NCI-H1694 treated with DMSO at 0.1 percent for 48 hours (cell line): ENCODE measurements around the gene PRM3.

Experiments used
- DNase-seq: peaks from one replicate; lab custom pipeline; 2025; lab: John Stamatoyannopoulos, UW

PRM3 gene, protein sequence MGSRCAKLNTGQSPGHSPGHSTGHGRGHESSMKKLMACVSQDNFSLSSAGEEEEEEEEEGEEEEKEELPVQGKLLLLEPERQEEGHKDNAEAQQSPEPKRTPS

DNA sequence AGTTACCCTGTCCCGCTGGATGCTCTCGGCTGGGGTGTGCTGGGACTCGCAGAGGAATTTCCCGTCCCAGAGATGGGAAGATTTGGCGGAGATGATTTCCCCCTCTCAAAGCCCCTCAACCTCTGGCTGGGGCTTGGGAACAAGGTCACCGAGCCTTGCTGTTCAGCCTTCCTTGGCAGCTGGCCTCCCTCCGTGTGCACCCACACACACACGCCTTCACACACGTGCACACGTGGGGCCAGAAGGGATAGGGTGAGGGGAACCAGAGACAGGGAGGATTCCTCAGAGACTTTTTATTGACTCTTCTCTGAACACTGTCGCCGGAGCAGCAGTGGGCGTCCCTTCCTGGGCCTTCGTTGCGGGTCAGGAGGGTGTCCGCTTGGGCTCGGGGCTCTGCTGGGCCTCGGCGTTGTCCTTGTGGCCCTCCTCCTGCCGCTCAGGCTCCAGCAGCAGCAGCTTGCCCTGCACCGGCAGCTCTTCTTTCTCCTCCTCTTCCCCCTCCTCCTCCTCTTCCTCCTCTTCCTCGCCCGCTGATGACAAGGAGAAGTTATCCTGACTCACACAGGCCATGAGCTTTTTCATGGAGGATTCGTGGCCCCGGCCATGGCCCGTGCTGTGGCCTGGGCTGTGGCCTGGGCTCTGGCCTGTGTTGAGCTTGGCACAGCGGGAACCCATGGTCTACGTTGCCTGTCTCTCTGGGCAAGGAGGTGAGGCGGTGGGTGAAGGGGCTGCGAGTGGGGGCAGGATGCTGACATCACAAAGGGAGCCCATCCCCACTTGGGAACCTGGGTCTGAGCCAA lies at the start of gene PRM3:
PRM3 (minus strand) TSS at position 709 of the 800 bp plus-strand sequence; CDS start at position 675, 34 bp downstream.
- DNase-seq, result no peak

GRCh38 chr16:11322823-11323222 lies 49.4 kb upstream of the PRM3 start:
- no peak for DNase-seq

DNA sequence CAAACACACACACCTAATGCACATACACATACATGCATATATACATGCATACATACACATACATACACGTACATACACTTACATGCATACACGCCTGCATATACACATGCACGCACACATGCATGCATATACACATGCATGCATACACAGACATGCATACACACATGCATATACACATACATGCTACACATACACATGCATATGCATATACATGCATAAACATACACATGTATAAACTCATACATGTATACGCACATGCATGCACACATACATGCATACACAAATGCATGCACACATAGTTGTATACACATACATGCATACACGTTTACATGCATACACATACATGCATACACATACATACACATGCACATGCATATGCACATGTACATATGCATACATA lies 48.2 kb upstream of the PRM3 start:
- no peak for DNase-seq

DNA sequence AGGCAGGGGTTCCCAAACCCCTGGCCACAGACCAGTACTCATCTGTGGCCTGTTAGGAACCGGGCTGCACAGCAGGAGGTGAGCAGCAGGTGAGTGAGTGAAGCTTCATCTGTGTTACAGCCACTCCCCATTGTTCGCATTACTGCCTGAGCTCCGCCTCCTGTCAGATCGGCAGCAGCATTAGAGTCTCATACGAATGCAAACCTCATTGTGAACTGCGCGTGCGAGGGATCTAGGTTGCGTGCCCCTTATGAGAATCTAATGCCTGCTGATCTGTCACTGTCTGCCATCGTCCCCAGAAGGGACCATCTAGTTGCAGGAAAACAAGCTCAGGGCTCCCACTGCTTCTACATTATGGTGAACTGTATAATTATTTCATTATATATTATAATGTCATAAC lies 46.7 kb upstream of the PRM3 start:
- DNase-seq, result no peak

DNA sequence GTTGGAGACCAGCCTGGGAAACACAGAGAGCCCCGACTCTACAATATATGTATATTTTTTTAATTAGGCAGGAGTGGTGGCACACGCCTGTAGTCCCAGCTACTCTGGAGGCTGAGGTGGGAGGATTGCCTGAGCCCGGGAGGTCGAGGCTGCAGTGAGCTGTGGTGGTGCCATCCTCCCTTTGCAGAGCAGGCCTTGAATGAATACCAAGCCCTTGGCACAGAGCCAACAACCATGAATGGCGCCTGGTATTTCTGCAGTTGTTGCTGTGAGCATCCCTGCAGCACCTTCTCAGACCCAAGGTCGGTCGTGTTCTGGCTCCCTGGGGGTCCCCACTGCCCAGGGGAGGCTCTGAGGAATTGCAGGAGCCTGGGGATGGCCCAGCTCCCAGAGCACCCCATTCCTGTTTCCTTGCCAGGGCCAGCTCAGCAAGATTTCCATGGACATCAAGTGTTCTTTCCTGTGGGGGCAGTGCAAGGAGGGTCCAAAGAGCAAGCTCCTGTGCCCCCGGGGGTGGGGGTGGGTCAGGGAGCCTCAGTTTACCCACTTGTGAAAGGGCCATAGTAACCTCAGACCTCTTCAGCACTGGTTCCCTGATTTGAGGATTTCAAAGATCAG lies 46.2 kb upstream of the PRM3 start:
- no peak for DNase-seq

- DNase-seq, result no peak
Measured at GRCh38 chr16:11318817-11319216, 45.4 kb upstream of the PRM3 start.

DNA sequence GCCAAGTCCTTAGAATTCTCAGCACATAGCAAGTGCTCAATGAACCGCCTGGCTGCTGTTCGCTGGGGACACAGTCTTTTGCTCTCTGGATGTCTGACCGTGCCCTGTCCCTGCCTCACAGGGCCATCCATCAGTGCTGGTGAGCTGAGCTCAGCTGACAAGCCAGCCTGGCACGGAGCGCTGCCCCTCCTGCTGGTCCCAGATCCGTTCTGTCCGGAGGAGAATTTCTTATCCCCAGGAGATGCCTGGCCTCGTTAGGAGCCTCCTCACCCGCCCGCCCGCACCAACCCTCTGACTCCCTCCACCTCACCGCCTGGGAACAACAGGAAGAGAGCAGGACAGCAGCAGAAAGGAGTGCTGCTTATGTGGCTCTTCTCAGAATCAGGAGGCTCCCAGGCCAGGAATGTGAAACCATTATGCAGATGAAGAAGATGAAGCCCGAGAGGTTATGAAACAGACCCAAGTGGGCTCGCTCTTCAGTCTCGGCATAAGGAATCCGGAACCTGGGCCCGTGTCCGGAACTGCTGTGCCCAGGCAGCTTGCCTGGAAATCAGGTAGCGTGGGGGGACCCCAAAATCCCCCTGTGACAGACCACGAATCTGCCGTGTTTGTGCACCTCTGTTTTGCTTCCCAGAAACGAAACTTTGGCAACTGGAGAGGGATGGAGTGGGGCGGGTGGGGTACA lies 43.0 kb upstream of the PRM3 start:
- no peak for DNase-seq

- no peak for DNase-seq
Measured at GRCh38 chr16:11315510-11315909, 42.1 kb upstream of the PRM3 start.

DNA sequence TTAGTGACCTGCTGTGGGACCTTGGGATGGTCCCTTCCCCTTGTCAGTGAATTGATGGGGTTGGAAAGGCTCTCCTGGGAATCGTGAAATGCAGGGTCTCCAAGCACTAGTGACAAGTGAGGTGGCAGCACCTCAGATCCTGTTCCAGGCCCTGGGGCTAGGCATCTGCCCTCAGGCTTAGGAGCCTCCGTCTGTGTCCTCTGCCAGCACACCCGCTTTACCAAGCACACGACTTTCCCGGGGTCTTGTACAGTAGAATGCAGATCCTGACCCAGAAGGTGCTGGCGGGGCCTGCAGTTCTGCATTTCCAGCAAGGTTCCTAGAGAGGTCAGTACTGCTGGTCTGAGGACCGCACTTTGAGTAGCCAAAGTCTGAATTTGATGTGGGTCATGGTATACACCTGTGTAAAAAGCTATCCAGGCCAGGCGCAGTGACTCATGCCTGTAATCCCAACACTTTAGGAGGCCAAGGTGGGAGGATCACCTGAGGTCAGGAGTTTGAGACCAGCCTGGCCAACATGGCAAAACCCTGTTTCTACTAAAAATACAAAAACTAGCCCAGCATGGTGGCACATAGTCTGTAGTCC lies 41.0 kb upstream of the PRM3 start:
- no peak for DNase-seq

DNA sequence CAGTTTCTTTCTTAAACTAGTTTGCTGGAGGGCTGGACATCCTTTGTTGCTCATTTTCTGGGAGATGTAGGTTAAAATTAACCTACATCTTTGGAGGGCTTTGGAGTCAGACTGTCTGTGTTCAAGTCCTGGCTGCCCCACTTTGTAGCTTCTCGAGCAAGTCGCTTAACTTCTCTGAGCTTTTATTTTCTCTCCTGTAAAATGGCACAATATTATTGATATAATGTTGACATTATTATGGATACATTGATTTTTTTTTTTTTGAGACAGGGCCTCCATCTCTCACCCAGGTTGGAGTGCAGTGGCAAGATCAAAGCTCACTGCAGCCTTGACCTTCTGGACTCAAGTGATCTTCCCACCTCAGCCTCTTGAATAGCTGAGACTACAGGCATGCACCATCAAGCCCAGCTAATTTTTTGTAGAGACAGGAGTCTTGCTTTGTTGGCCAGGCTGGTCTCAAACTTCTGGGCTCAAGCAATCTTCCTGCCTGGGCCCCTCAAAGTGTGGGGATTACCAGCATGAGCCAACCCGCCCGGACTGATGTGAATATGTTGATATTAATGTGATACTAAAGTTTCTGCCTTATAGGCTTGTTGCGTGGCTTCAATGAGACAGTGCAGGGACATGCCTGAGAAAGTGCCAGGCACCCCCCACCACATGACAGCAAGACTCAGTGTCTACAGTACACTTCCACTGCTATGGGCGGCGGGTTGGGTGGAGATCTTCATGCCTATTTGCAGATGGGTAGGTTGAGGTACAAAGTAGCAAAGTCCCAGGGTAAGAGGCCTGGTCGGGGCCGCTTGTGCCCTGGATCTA lies 40.3 kb upstream of the PRM3 start:
- DNase-seq, result no peak

DNA sequence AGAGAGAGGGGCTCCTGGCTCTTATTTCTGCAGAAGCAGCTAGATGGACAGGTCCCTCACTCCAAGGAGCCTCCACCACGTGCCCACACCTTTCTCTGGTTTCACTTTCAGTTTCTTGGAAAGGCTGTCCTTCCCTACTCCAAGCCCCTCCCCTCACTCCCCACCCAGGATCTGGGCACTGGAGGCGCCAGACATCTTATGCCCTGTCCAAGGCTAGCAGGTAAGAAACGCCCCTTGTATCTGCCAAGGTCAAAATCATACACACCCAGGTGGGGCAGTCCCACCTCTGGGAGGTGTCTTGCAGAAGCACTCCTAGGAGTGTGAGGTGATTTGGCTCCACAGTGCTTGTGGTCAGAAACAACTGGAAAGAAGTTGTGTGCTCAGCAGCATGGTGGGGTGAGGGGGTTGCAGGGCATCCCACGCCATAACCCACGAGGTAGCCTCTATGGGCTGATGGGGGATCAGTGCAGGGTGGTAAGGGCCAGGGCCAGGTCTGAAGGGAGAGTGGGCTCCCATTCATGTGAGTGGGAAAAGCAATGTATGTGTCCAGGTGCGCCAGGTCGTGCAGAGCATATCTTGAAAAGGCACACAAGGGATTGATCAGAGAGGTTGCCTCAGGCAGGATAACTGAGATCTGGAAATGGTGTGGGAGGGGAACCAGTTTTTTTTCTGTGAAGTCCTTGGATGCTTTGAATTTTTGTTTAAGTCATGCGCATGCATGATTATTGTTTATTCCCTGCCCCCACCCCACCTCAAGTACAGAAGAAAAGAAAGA lies 39.5 kb upstream of the PRM3 start:
- DNase-seq, result no peak

- no peak for DNase-seq
Measured at GRCh38 chr16:11310997-11311561, 37.6 kb upstream of the PRM3 start.

DNA sequence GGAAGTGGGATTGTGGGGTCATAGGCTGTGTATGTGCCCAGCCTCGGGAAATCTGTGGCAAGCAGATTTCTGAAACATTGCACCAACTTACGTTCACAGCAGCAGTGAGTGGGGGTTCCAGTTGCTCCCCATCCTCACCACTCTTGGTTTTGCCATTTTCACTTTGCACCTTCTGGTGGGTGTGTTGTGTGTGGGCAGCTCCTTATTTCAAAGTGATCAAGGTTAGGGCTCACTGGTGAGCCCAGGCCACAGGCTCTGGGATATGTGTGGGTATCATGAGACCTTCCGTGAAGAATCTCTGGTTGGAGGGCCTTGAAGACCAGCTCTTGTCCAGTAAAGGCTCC lies 37.2 kb upstream of the PRM3 start:
- DNase-seq, result no peak

- DNase-seq, result no peak
Measured at GRCh38 chr16:11309895-11310633, 36.6 kb upstream of the PRM3 start.

DNA sequence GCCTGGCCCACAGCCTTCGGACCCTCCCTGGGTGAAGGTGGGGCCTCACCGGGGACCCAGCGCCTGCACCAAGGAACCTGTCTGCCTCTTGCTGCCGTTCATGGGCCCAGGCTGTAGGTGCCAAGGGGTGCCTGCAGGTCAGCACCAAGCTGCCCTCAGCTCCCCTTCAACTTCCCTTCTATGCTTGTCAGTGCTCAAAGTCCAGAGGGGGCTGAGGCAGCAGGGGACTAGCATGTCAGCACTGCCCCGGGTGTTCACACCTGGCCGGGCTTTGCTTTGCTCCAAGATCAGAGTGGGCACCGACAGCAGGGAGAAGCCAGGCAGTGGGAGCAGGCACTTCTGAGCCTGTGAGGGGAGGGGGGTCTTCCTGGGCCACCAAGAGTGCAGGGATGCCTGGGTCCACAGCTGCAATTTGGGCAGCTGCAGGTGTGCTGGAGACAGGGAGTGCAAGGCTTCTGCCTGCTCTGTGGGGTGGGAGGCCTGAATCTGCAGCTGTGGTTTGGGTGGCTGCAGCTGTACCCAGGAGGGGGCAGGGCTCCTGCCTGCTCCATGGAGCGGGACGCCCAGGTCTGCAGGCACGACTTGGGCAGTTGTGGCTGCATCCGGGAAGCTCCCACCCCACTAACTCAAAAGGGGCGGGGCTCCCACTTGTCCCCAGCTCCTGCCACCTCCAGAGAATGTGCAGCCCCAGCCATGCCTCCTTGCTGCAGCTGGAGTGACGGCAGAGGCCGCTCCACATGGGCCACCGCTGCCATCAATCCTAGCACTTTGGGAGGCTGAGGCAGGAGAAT lies 35.3 kb upstream of the PRM3 start:
- no peak for DNase-seq

DNA sequence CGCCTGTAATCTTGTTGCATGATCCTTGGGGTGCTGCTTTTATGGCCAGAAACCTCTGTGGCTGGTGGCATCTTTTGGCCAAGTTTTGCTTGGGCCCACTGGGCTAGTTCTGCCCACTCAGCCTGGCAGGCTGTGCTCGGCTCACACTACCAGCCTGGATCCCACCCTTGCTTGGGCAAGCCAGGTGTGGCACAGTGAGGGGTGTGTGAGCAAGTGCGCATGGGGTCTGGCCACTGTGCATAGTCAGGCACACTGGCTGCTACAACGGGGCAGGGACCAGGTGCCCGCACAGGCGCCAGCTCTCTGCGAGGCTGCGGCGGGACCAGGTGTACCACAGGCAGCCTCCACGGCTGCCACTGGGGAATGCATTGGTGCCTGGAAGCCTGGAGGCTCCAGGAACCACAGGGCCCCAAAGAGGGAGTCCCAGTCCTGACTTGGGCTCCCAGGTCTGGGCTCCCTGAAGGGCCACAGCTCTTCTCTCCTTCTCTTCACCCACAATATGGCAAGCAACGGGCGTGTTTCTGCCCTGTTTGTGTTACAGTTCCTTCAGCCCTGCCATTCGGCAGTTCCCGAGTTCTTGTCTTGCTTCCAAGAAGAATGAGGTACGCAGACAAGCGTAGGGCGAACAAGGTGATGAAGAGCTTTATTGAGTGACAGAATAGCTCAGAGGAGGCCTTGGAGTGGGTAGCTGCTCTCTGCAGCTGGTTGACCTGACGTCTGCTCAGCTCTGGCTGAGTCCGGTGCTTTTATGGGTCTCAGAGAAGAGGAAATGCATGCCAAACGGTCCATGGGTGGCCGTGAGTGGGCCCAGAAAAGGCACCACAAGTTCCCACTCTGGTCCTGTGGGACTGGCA lies 34.4 kb upstream of the PRM3 start:
- no peak for DNase-seq

DNA sequence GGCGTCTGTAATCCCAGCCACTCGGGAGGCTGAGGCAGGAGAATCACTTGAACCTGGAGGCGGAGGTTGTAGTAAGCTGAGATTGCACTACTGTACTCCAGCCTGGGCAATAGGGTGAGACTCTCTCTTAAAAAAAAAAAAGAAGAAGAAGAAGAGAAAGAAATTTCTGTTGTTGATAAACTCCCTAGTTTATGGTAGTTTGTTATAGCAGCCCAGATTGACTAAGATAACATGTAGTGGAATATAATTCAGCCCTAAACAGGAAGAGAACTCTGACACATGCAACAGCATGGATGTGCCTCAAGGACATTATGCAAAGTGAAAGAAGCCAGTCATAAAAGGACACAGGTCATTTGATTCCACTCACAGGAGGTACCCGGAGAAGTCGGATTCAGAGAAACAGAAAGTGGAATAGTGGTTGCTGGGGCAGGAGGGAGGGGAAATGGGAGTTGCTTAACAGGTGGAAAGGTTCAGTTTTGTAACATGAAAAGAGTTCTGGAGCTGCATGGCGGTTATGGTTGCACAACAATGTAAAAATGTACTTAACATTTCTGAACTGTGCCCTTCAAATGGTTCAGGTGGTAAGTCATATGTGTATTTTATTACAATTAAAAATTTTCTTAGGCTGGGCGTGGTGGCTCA lies 33.7 kb upstream of the PRM3 start:
- DNase-seq, result no peak

DNA sequence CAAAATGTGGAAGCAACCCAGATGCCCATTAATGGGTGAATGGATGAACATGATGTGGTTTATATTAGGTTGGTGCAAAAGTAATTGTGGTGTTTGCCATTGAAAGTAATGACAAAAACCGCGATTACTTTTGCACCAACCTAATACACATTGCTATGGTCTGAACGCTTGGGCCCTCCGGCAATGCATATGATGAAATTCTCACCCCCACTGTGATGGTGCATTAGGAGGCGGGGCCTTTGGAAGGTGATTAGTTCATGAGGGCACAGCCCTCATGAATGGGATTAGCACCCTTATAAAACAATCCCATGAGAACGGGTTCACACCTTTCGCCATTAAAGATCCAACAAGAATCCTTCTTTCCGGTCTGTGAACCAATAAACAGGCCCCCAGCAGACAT lies 33.0 kb upstream of the PRM3 start:
- DNase-seq, result no peak
